ENCODE data around the gene PRKG1.
"Not testable (repeated sequence)": the region's sequence is repeated elsewhere in the genome, so short reads cannot be mapped to it uniquely, and the experiment has no call there.

Gene PRKG1

DNA sequence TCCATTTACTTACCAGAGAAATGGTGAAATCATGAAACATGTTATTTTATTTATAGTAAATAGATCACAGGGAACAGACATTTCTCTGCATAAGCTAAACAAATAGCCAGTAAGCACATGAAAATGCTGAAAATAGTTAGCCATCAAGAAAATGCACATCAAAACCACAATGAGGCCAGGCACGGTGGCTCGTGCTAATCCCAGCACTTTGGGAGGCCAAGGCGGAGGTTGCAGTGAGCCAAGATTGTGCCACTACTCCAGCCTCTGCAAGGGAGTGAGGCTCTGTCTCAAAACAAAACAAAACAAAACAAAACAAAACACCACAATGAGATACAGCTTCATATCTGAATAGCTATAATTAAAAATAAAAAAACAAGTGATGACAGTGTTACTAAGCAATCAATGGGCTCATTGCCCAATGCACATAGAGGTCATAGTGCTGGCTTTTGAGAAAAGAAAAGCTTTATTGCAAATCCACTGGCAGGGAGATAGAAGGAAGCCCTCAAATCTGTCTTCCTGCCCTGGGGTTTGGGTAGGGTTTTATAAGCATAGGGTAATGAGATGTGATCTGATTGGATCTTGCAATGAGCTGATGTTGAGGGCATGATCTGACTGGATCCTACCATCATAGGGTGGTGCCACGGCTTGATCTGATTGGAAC is 608.9 kb downstream of the PRKG1 start:
- DNase-seq, result no peak

DNA sequence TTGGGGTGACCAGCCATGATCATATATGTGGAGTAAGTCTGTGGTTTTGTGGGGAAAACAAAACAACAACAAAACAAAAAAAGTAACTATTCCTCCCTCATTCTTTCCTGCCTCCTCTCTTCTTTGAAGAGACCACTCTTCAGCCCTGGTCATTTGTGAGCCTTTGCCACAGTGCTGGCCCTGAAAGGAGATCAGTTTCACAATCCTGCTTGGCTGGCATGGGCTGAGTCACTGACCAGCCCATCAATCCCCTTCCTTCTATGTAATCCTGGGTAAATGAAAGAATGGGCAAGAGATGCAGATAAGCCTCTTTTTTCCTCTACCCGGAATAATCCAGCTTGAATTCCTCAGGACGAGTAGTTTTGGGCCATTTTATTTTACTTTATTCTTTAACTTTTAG is 611.5 kb downstream of the PRKG1 start:
- no peak for DNase-seq

DNA sequence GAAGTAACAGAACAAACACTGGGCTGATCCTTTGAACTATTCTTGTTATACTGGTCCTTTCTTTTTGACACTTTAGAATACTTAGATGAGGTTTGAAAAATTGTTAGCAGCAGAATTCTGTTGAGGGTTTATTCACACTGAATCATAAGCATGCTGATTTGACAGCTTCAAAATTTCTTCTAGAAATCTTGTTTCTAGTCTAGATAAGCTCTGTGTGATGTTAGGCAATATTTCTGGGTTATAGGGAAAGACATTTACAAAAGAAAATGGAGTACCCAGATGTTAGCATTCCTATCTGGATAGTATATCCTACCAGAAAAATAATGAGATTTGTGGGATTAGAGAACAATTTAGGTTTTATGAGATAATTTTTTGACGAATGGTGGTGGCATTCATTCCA is 613.0 kb downstream of the PRKG1 start:
- no peak for DNase-seq

GRCh38 chr10:51688826-51689225 is 614.5 kb downstream of the PRKG1 start:
- not testable (repeated sequence) for DNase-seq

DNA sequence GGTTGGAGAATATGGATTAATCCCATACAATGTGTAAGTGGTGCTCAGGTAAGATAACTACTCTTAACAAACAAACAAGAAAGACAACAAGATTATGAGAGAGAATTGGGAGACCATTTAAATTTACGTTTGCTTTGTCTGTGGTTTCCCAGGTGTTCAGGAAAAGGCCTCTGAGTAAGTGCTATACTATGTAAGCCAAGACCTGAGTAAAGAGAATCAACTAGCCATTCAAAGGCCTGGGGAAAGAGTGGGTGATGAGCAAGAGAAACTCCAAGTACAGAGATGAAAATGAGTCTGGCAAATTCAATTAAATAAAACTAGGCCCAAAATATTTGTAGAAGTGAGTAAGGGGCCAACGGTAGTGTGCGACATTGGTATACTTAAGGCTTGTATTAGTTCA is 615.2 kb downstream of the PRKG1 start:
- DNase-seq, result no peak

DNA sequence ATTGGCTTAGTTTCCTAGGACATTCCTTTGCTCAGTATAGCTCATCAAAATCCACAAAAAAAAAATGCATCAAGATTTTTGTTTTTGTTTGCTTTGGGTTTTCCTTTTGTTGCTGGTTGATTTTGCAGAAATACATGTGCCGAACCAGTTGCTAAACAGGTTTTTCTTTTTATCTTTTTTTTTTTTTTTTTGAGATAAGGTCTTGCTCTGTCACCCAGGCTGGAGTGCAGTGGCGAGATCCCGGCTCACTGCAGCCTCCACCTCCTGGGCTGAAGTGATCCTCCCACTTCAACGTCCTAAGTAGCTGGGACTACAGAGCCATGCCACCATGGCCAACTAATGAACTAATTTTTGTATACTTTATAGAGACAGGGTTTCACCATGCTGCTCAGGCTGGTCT is 616.8 kb downstream of the PRKG1 start:
- no peak for DNase-seq

- DNase-seq, result no peak
Measured at GRCh38 chr10:51694086-51694768, 619.9 kb downstream of the PRKG1 start.

DNA sequence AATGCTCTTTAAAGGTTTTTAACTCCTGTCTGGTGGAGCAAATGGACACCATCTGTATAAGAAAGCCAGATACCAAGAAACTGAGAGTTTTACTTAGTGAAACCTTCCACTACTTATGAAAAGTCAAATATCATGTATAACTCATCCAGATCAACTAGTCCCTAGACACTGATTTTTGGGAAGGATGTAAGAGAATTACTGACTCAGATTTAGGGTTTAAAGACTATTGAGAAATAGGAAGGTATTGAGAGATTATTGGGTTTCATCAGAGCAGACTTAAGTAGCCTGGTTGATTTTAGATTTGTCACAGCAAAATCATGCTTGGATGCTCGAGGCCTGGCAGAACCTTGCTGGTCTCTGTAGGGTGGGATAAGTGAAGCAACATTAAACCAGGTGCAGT is 622.0 kb downstream of the PRKG1 start:
- no peak for DNase-seq

DNA sequence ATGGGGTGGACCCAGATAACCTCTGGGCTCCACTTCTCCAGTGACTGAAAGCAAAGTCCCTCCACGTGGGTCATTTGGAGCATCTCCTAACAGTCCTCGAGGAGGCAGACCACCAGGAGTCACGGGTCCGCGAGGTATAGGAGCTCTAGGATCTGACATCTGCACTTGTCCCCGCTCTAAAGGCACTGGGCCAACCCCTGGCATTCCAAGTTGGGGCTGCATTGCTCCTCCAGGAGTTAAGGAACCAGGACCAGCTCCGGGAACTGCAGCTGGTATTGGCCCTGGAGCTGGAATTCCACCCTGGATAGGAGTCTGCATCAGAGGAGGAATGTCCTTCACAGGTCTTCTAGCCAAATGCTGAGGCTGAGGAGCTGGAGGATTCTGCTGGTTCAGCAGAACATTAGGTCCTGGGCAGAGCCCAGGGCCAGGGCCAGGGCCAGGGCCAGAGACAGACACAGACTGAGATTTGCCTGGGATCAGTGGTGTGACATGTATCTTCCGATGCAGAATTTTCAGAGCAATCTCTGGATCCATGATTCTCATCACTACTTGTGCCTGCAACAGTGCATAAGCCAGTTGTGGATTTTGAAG is 624.3 kb downstream of the PRKG1 start:
- no peak for DNase-seq

DNA sequence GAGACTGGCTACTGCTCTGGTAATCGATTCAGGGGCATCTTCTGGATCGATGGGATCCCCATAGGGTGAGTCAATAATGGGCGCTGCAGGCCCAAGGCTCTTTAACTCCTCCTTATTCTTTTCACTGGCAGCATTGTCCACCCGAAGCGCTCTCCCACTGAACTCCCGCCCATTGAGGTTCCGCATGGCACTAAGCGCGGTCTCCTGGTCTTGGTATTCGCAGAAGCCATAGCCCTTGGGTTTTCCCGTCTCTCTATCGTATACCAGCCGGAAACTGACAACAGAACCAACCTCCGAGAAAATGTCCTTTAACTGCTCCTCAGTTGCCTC is 624.8 kb downstream of the PRKG1 start:
- DNase-seq, result no peak

DNA sequence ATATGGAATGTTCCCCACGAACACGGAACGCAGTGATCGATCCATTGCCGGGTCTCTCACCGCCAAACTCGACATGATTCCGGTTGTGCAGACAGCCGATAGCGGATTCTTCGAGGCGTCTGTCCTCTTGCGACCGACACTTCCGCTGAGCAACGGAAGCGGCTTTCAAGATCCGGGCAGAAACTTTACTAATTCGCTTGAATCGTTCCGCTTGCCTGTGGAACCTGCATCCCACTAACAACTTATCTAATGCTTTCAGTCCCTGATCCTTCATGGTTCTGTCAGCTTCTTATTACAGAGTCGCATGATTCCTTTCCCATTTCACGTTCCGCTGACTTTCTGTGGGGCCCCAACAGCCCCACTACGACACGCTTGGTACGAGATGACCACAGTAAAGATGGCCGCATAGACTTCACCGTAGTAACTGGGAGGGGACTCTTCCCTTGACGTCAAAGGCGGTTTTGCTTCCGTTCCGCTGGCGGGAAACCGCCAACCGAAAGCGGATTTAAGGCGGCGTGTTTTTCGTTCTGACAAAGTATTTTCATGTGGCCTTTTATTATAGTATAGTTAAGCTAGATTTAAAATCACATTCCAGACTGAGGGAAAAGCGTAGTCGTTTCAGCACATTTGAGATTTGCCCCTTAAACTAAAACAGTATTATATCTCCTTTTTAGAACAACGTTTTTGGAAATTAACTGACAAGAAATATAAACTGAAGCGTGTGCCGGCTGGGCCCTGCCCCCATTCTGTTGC is 625.4 kb downstream of the PRKG1 start, which contains the start of gene CSTF2T:
Gene CSTF2T (minus strand): TSS at position 121 of the 753 bp plus-strand sequence. CDS start 46 bp downstream, at position 75.
- peak; percentile 96 for DNase-seq

DNA sequence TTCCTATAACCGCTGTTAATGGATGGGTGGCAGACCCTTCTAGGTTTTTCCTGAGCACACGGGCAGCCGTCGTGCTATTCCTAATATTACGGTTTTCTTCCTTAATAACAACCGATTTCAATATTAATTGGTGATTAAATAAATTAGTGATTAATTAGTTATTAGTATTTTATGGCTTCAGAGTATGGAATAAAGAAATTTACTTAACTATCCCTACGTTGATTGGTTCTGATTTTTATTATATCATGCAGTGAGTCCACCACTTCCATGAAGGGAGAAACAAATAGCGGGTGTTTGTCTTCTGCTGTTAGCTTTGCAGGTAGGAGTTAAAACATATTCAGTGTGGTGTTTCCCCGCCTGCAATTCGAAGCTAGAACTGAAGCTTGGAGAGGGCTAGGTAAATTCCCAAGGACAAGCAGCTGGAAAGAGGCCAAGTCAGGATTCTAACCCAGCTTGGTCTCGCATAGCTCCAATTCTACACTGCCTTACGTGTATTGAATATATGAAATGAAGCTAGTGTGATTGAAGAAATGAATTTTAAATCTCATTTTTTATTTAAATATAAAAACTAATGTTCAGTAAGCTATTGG is 626.0 kb downstream of the PRKG1 start:
- peak; percentile 19 for DNase-seq

GRCh38 chr10:51705774-51706173 is 631.5 kb downstream of the PRKG1 start:
- DNase-seq, result no peak

GRCh38 chr10:51706225-51706624 is 631.9 kb downstream of the PRKG1 start:
- no peak for DNase-seq

DNA sequence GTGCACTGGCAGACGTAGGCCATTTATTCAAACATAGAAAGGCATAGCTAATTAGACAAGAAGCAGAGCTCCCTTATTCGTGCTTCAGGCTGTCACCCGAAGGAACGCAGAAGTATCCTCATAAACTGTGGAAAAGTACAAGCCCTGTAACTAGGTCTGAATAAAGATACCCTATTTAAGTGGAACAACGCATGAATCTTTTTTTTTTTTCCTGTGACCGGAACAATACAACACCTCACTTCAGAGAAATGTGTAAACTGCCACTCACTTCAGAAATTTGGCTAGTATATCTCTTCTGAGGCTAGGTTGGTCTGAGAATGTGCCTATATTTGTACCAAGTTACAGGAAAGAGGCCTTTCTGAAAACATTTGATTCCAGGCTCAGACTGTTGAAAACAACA is 633.1 kb downstream of the PRKG1 start:
- DNase-seq, result no peak

DNA sequence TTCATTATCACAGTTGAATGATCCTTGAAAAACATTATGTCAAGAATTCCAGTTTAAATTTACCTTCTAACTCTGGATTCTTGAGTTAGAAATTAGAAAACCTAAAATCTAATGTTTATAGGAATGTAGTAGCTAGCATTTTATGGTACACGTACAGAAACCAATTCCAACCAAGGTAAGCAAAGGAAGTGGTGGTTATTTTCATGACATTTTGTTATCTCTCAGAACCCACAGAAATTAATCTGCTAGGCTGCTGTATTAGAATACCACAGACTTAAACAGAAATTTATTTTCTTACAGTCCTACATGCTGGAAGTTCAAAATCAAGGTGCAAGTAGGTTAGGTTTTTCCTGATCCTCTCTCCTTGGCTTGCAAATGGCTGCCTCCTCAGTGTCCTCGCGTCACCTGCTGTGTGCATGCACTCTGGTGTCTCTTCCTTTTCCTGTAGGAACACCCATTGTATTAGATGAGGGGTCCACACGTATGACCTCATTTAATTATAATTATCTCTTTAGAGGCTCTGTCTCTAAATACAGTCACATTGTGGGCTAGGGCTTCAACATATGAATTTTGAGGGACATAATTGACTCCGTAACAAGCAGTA is 633.6 kb downstream of the PRKG1 start:
- DNase-seq, result no peak

- no peak for DNase-seq
Measured at GRCh38 chr10:51708609-51709008, 634.3 kb downstream of the PRKG1 start.

DNA sequence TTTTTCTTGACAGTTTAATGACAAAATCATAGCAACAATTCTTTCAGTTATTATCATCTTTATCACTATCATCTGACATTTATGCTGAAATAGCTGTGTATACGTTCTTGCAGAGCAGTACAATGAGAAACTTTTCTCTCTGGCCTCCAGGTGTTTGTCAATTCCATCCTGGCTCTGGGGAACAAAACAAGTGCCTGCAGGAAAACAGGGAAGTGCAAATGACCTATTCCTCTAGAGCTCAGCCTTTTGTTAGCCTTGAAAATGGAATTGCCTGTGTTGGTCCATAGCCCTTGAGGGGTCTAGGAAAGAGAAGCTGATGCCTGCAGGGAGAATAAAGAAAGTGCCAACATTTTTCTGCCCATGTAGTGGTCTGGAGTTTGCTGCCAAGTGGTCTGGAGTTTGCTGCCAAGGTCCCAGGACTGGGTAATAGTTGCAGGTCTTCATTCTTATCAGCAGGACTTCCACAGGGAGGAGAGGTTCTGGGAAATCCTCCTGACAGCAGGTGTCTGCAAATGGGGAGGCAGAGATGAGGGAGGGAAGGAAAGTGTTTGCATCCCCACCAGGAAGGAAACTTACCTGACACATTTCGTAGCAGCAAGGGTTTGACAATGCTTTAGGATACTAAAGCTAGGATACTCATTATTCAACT is 635.2 kb downstream of the PRKG1 start:
- no peak for DNase-seq

GRCh38 chr10:51711519-51711891 is 637.2 kb downstream of the PRKG1 start:
- no peak for DNase-seq

DNA sequence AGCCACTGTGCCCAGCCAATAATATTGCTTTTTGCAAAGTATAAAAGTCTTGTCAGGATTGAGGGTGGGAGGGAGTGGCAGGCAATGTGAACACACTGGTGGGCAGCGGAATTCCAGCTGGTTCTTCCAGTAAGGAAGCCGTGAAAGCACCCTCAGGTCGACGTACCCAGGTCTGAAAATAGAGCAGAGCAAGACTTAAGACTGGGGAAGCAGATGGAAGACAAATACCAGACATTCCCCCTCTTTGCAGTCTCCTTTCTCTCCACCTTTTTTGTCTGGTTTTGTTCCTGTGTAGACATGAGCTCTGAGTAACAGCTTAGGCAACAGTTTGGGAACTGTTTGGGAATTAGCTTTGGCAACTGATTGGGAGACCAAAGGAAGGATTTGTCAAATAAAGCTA is 642.7 kb downstream of the PRKG1 start:
- no peak for DNase-seq

DNA sequence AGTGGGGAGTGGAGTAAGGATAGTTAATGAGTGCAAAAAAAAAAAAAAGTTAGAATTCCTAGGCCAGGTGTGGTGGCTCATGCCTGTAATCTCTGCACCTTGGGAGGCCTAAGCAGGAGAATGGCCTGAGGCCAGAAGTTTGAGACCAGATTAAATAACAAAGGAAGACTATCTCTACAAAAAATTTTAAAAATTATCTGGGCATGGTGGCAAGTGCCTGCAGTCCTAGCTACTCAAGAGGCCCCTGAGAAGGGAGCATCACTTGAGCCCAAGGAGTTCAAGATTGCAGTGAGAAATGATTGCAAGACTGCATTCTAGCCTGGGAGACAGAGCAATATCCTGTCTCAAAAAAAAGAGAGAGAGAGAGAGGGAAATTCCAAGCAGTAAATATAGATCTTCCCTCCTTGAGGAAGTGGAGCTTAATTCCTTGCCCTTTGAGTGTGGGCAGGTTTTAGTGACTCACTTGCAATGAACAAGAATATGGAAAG is 644.6 kb downstream of the PRKG1 start:
- no peak for DNase-seq

DNA sequence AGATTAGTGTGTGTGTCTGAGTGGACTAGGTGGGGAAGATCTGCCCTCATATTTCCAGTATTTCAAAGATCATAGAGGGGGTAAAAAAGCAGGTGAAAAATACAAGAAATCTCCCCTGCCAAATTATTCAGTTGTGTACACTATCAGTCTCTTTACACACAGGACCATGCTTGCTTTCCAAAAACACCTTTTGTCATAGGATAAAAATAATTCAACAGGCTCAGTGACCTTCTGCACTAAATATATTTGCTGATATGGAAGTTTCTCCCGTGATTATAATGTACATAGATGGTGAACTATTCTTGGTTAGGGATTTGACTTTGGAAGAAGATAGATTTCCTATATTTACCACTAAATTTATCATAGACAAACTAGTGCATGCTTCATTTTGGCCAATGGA is 649.8 kb downstream of the PRKG1 start:
- no peak for DNase-seq
